ENCODE results near the gene ASB13.

The ASB13 gene

GRCh38 chr10:5678397-5679036 is 12.1 kb upstream of the ASB13 start:
- DNase-seq (ENCODE audit: low read depth in 2 of 2): no peak
- no peak for TF ChIP-seq CTCF (IDR thresholded peaks at IDR 0.05; ENCODE audit: low read depth, low read length)
- H3K4me3 ChIP-seq (replicated peaks in 1 of 2; ENCODE audit: low read depth in 2 of 2, low read length in 2 of 2): no peak overlapping the region

- TF ChIP-seq CTCF (IDR thresholded peaks at IDR 0.05; ENCODE audit: low read depth, low read length): no peak
- no peak for DNase-seq (ENCODE audit: low read depth in 2 of 2)
- no peak overlapping the region for H3K4me3 ChIP-seq (replicated peaks in 1 of 2; ENCODE audit: low read depth in 2 of 2, low read length in 2 of 2)
These were observed 4.4 kb upstream of the ASB13 start for GRCh38 chr10:5670662-5671375.

GRCh38 chr10:5669604-5670003 is 3.2 kb upstream of the ASB13 start:
- H3K4me3 ChIP-seq (replicated peaks in 1 of 2; ENCODE audit: low read depth in 2 of 2, low read length in 2 of 2): no peak overlapping the region
- DNase-seq (ENCODE audit: low read depth in 2 of 2): no peak
- TF ChIP-seq CTCF (IDR thresholded peaks at IDR 0.05; ENCODE audit: low read depth, low read length): no peak

DNA sequence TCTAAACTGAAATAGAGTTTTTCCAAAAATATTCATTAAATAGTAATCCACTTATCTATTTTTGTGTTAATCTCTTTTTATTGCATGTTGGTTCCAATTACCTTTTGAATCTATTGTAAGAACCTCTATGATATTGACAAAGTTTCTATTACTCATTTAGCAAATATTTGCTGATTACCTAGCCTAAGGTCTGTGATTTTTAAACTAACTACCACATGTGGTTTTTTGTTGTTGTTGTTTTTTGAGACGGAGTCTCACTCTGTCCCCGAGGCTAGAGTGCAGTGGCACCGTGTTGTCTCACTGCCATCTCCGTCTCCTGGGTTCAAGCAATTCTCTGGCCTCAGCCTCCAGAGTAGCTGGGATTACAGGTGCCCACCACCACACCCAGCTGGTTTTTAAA is 2.0 kb upstream of the ASB13 start:
- TF ChIP-seq CTCF (IDR thresholded peaks at IDR 0.05; ENCODE audit: low read depth, low read length): no peak
- no peak overlapping the region for H3K4me3 ChIP-seq (replicated peaks in 1 of 2; ENCODE audit: low read depth in 2 of 2, low read length in 2 of 2)
- DNase-seq (ENCODE audit: low read depth in 2 of 2): no peak

GRCh38 chr10:5666841-5667630 is 641 bp upstream of the ASB13 start:
- TF ChIP-seq CTCF (IDR thresholded peaks at IDR 0.05; ENCODE audit: low read depth, low read length): no peak
- H3K4me3 ChIP-seq (replicated peaks in 1 of 2; ENCODE audit: low read depth in 2 of 2, low read length in 2 of 2): peak overlapping the region; percentile 75 to 86
- DNase-seq (ENCODE audit: low read depth in 2 of 2): no peak

- peak overlapping the region; percentile 75 to 86 for H3K4me3 ChIP-seq (replicated peaks in 1 of 2; ENCODE audit: low read depth in 2 of 2, low read length in 2 of 2)
- no peak for TF ChIP-seq CTCF (IDR thresholded peaks at IDR 0.05; ENCODE audit: low read depth, low read length)
- DNase-seq (ENCODE audit: low read depth in 2 of 2): peak in 1 of 2 donors; percentile 18
These were observed 905 bp downstream of the ASB13 start for GRCh38 chr10:5665373-5666007.
